Measurements from ENCODE around the gene RASGRP4.
"Not testable (repeated sequence)": the region's sequence is repeated elsewhere in the genome, so short reads cannot be mapped to it uniquely, and the experiment has no call there.

The RASGRP4 gene

DNA sequence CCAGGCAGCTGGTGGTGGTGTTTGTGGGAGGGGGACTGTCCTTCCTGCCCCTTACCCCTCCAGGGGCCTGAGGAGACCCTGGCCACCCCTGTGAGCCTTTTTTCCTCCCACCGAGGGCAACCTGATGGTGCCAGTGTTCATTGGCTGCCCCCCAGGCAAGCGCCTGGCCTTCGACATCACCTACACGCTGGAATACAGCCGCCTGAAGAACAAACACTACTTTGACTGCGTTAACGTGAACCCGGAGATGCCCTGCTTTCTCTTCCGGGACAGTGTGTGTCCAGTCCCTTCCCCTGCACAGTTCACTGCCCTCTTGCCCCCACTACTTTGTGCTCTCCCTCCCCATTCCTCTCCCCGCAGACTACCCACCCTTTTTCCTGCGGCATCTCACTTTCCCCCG, 59.0 kb downstream of the RASGRP4 start:
- no peak for DNase-seq

DNA sequence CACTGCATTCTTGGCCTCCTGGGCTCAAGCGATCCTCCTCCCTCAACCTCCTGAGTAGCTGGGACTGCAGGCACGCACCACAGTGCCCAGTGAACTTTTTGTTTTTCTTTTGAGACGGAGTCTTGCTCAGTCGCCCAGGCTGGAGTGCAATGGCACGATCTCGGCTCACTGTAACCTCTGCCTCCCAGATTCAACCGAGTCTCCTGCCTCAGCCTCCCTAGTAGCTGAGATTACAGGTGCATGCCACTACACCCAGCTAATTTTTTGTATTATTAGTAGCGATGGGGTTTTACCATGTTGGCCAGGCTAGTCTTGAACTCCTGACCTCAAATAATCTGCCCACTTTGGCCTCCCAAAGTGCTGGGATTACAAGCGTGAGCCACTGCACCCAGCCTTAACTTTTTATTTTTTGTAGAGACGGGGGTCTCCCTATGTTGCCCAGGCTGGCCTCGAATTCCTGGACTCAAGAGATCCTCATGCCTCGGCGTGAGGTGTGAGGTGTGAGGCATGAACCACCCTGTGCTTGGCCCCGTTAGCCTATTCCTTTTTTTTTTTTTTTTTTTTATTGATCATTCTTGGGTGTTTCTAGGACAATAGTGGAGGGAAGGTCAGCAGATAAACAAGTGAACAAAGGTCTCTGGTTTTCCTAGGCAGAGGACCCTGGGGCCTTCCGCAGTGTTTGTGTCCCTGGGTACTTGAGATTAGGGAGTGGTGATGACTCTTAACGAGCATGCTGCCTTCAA, 62.9 kb downstream of the RASGRP4 start:
- DNase-seq = not testable (repeated sequence)

DNA sequence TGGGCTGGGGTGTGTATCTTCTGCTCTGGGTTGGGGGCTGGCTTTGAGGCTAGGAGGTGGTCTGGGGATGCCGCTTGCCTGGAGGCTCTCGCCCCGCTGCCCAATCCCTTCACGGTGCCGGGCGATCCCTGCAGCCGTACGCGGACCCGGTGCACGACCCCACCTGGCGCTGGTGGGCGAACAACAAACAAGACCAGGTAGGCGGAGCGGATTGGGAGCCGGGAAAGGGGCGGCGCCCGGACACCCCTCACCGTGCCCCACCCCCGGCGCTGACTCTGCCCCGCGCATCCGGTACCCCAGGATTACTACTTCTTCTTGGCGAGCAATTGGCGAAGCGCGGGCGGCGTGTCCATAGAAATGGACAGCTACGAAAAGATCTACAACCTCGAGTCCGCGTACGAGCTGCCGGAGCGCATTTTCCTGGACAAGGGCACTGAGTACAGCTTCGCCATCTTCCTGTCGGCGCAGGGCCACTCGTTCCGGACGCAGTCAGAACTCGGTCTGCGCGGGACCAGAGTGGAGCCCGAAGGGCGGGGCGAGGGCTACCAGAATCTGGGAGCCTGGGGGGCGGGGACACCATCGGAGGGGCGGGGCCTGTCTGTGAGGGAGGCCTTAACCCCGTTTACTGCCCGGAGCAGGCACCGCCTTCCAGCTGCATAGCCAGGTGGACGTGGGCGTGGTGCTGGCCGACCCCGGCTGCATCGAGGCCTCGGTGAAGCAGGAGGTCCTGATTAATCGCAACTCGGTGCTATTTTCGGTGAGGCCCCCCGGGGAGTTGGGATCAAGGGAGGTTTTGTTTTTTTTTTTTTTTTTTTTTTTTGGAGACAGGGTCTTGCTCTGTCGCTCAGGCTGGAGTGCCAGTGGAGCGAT, 63.7 kb downstream of the RASGRP4 start:
- DNase-seq = peak; percentile 74

DNA sequence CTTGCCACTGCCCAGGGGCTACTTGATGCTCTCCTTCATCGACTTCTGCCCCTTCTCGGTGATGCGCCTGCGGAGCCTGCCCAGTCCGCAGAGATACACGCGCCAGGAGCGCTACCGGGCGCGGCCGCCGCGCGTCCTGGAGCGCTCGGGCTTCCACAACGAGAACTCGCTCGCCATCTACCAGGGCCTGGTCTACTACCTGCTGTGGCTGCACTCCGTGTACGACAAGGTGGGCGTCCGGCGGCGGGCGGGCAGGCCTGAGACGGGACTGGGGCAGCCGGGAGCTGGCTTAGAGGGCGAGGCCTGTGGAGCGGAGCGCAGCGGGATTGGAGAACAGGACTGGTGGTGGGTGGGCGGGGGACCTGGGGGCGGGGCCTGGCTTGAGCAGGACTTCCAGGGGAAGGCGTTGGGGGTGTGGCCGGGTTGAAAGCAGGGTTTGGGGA, 64.4 kb downstream of the RASGRP4 start:
- DNase-seq = peak; percentile 80

DNA sequence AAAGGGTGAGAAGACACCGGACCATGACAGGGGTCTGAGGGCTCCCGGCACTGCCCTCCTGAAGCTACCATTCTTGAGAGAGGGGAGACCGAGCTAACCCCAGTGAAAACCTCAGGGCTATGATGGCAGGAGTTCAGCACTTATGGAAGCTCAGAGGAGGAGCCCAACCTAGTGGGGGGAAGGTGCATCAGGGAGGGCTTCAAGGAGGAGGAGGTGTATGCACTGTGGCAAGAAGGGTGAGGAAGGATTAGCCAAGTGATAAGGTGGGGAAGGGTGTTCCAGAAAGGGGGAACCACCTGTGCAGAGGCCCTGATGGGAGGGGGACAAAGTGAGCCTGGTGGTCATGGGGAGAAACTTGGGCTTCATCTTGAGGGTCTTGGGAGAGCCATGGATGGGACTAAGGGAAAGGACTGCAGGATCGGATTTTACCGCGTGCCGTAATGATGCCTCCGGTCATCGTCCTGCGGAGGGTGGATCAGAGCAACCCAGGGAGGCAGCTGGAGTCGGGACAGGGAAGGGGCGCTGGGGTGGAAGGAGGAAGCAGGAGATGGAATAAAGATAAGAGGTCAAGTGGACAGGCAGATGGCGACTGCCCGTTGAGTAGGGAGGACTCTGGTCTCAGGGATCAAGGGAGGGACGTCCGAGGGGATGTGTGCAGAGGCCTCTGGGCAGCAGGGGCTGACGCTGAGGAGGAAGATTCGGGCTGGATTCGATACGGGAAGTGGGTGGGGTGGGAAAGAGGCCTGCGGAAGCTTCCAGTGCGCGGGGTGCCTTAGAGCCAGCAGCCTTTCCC, 65.0 kb downstream of the RASGRP4 start:
- DNase-seq = no peak

DNA sequence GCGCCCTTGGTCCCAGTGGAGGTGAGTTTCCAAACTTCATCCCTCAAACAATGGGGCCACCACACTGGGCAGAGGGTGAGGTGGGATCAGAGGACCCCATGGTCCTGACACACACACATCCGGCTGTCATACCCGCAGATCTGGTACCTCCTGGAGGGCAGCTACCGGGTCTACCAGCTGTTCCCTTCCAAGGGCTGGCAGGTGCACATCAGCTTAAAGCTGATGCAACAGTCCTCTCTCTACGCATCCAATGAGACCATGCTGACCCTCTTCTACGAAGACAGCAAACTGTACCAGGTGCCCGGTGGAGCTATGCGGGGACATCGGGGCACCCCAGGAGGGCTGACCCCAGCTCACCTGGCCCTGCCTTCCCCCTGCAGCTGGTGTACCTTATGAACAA, 65.7 kb downstream of the RASGRP4 start:
- no peak for DNase-seq

DNA sequence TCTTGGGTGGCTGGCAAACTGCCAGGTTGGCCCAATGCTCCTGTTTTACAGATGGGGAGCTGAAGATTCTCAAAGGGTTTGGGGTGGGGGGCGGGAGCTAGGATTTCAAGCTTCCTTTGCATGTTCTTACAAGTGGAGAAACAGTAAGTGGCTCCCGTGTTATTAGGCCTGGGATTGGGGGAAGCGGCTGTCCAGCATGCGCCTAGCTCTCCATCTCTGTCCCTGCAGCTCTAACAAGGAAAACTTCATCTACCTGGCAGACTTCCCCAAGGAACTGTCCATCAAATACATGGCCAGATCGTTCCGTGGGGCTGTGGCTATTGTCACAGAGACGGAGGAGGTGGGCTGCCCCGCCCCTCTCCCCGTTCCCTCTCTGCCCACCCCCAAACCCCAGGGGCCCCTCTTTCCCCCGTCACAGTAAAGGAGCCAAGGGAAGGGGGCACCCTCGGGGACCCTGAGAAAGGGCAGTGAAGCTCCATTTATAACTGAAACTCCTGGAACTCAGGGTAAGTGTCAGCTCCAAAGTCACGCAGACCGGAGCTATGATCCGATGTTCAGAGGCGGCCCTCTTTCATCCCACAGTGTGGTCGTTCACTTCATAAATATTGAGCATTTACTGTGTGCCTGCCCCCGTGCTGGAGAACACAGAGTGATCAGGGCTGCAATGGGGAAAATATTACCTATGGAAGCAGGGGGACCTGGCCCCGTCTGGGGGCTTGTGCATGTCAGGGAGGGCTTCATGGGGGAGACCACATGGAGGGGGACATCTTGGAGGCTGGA, 66.6 kb downstream of the RASGRP4 start:
- DNase-seq = no peak
